HG02938 (cell line): ENCODE data around the gene BRD3OS.

Experiments used
- ATAC-seq: cut with Tn5 transposase; IDR thresholded peaks from one replicate; pipeline ENCODE4 v1.9.1; 2021; ENCODE audit warnings: mild to moderate bottlenecking, moderate library complexity; ENCODE audit not compliant: unreplicated experiment

Gene BRD3OS

GRCh38 chr9:134004131-134004873 is 21.0 kb upstream of the BRD3OS start:
- ATAC-seq: no peak

GRCh38 chr9:134004881-134005280 is 20.4 kb upstream of the BRD3OS start:
- ATAC-seq: no peak

- no peak for ATAC-seq
These were observed 19.9 kb upstream of the BRD3OS start for GRCh38 chr9:134005381-134005780.

- no peak for ATAC-seq
These were observed 18.1 kb upstream of the BRD3OS start for GRCh38 chr9:134007150-134007549.

GRCh38 chr9:134007571-134007970 is 17.7 kb upstream of the BRD3OS start:
- ATAC-seq: no peak

GRCh38 chr9:134010310-134011173 is 14.7 kb upstream of the BRD3OS start:
- ATAC-seq: no peak

GRCh38 chr9:134011401-134011800 is 13.9 kb upstream of the BRD3OS start:
- no peak for ATAC-seq

GRCh38 chr9:134014946-134015345 is 10.3 kb upstream of the BRD3OS start:
- no peak for ATAC-seq

GRCh38 chr9:134024214-134024792 is 978 bp upstream of the BRD3OS start:
- no peak for ATAC-seq

GRCh38 chr9:134025606-134026541 is 593 bp downstream of the BRD3OS start:
- ATAC-seq: peak; percentile 34

- no peak for ATAC-seq
These were observed 1.3 kb downstream of the BRD3OS start for GRCh38 chr9:134026581-134026980.

- no peak for ATAC-seq
These were observed 1.7 kb downstream of the BRD3OS start for GRCh38 chr9:134026981-134027380.

GRCh38 chr9:134027561-134027960 is 2.3 kb downstream of the BRD3OS start:
- ATAC-seq: no peak

- no peak for ATAC-seq
These were observed 2.8 kb downstream of the BRD3OS start for GRCh38 chr9:134028076-134028475.

GRCh38 chr9:134028575-134029247 is 3.4 kb downstream of the BRD3OS start:
- ATAC-seq: no peak

GRCh38 chr9:134029248-134030226 is 4.3 kb downstream of the BRD3OS start:
- no peak for ATAC-seq

GRCh38 chr9:134030821-134031470 is 5.7 kb downstream of the BRD3OS start:
- ATAC-seq: no peak

GRCh38 chr9:134031783-134032182 is 6.5 kb downstream of the BRD3OS start:
- no peak for ATAC-seq
